ENCODE measurements around the gene BAHD1. TPM values are rescaled to one million over a fixed set of nuclear protein-coding genes. Genes with fewer than 3 reads are reported as not detected.

BAHD1 gene
- total RNA-seq, 4 donors from 2014 or later, result 9.0 to 35.5 (median 26.4) TPM

DNA sequence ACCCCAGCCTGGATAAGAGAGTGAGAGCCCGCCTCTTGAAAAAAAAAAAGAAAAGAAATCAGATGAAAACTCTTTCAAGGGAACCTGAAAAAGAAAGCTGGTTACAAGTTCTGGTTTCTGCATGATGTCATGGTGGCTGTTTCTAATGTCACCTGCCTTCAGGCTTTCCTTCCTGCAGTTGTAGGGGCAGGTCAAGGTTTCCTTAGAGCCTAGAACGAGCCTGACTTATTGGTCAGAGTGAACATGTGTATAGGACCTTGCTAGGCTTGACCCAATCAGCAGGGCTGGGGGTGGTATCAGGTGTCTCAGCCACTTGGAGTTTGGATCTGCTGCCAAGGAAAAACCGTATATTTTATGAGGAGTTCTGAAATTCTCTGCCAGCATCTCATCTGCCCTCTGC is 31.4 kb upstream of the BAHD1 start:
- H3K9me3 ChIP-seq, result no peaks in the 10 kb centered on the region
- no peak for DNase-seq
- in situ Hi-C loops (cut with MboI; ENCODE audit: low pct_ligation_motif_present in 1 of 4, low pct_unique_long_range_greater_than_20kb in 1 of 4, low sequenced_read_pairs in 3 of 4) (loop anchor here in 1 of 4 donors (25.0 kb wide), 1 partner anchor 97 kb away; the partner anchor contains the start of genes INAFM2 and PLCB2), intact Hi-C loops (cut with DNase I; ENCODE audit: low total_unique reads) (no loop called here)
- H3K27me3 ChIP-seq, result no peaks in the 10 kb centered on the region
- peaks cover 5 to 33% (median 23%) of the 10 kb centered on the region in 4 donors for H3K4me1 ChIP-seq
- no peak overlapping the region for H3K4me3 ChIP-seq
- no peak overlapping the region for H3K27ac ChIP-seq
- 72 to 90% methylated on average over 2 to 3 of the region's 3 CpGs for WGBS, 2 donors (ENCODE audit: low coverage in 1 of 2)
- peaks cover 0 to 12% (median 2%) of the 10 kb centered on the region in 4 donors for H3K36me3 ChIP-seq
- TF ChIP-seq POLR2A (IDR thresholded peaks at IDR 0.05) (no peak), EP300 (IDR thresholded peaks at IDR 0.05; ENCODE audit: low read depth) (no peak), POLR2AphosphoS5 (IDR thresholded peaks at IDR 0.05) (no peak)
- TF ChIP-seq, protein P1, sequence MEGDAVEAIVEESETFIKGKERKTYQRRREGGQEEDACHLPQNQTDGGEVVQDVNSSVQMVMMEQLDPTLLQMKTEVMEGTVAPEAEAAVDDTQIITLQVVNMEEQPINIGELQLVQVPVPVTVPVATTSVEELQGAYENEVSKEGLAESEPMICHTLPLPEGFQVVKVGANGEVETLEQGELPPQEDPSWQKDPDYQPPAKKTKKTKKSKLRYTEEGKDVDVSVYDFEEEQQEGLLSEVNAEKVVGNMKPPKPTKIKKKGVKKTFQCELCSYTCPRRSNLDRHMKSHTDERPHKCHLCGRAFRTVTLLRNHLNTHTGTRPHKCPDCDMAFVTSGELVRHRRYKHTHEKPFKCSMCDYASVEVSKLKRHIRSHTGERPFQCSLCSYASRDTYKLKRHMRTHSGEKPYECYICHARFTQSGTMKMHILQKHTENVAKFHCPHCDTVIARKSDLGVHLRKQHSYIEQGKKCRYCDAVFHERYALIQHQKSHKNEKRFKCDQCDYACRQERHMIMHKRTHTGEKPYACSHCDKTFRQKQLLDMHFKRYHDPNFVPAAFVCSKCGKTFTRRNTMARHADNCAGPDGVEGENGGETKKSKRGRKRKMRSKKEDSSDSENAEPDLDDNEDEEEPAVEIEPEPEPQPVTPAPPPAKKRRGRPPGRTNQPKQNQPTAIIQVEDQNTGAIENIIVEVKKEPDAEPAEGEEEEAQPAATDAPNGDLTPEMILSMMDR (IDR thresholded peaks at IDR 0.05), result no peak

DNA sequence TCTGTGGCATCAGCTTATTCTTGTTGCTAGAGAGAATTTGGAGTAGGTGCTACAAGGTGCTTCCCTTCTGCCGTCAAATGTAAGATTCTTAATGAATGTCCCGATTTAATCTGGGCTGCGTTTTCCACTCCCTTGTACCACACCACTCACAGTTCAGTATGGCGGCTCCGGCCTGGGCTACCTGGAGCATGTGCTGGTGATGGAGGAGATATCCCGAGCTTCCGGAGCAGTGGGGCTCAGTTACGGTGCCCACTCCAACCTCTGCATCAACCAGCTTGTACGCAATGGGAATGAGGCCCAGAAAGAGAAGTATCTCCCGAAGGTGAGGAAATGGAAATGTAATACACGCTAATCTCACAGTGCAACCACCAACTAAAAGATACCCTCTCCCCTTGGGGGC is 30.3 kb upstream of the BAHD1 start:
- H3K36me3 ChIP-seq, result peaks cover 0 to 23% (median 4%) of the 10 kb centered on the region in 4 donors
- intact Hi-C loops (cut with DNase I; ENCODE audit: low total_unique reads) (no loop called here), in situ Hi-C loops (cut with MboI; ENCODE audit: low pct_ligation_motif_present in 1 of 4, low pct_unique_long_range_greater_than_20kb in 1 of 4, low sequenced_read_pairs in 3 of 4) (loop anchor here in 1 of 4 donors (25.0 kb wide), 1 partner anchor 98 kb away; the partner anchor contains the start of genes INAFM2 and PLCB2)
- H3K4me1 ChIP-seq, result peaks cover 5 to 26% (median 16%) of the 10 kb centered on the region in 4 donors
- H3K27me3 ChIP-seq, result no peaks in the 10 kb centered on the region
- no peak overlapping the region for H3K27ac ChIP-seq
- no peak overlapping the region for H3K4me3 ChIP-seq
- no peaks in the 10 kb centered on the region for H3K9me3 ChIP-seq
- WGBS, 2 donors (ENCODE audit: low coverage in 1 of 2), result 95% methylated on average over 11 of the region's 11 CpGs; no CpG with 5 or more reads in 1 of the 2 donors
- TF ChIP-seq, protein P1 (IDR thresholded peaks at IDR 0.05), result no peak
- TF ChIP-seq POLR2AphosphoS5 (IDR thresholded peaks at IDR 0.05) (no peak), POLR2A (IDR thresholded peaks at IDR 0.05) (no peak), EP300 (IDR thresholded peaks at IDR 0.05; ENCODE audit: low read depth) (no peak)
- no peak for DNase-seq

DNA sequence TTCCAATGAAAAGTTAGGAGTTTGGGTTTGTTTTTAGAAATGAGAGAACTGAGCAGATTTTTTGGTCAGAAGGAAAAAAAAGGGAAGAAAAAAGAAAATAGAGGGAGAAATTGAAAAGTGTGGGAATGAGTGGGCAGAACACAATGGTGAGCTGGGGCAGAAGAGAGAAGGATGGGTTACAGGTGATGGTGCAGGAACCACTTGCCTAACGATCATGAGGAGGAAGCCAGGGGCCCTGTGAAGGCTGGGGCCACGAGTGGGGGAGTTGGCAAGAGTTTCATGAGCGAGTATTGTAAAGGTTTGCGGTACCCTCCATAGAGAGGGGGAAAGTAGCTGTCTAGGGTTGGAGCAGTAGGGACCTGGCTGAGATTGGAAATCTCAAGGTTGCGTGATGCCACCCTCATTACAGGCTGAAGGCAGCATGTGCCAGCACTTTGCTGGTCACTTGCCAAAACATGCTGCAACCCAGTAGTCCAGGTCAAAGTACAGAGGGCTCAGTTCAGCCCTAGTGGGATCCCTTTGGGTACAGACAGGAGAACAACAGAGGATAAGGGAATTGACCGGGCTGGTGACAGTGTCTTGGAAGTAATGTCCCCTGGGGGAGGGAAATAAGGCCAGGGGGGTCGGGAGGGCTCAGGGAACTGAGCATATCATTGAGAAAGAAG is 28.5 kb upstream of the BAHD1 start:
- H3K4me3 ChIP-seq, result no peak overlapping the region
- TF ChIP-seq EP300 (IDR thresholded peaks at IDR 0.05; ENCODE audit: low read depth) (no peak), POLR2AphosphoS5 (IDR thresholded peaks at IDR 0.05) (peak in 2 of 3 donors; percentile 36 to 58), POLR2A (IDR thresholded peaks at IDR 0.05) (no peak)
- TF ChIP-seq, protein P1 (IDR thresholded peaks at IDR 0.05), result no peak
- H3K27ac ChIP-seq, result peak overlapping the region in 1 of 4 donors; percentile 20
- peaks cover 0 to 13% (median 8%) of the 10 kb centered on the region in 4 donors for H3K4me1 ChIP-seq
- in situ Hi-C loops (cut with MboI; ENCODE audit: low pct_ligation_motif_present in 1 of 4, low pct_unique_long_range_greater_than_20kb in 1 of 4, low sequenced_read_pairs in 3 of 4) (loop anchor here in 1 of 4 donors (25.0 kb wide), 1 partner anchor 100 kb away; the partner anchor contains the start of genes INAFM2 and PLCB2), intact Hi-C loops (cut with DNase I; ENCODE audit: low total_unique reads) (no loop called here)
- no peaks in the 10 kb centered on the region for H3K9me3 ChIP-seq
- DNase-seq, result peak; percentile 83
- H3K27me3 ChIP-seq, result no peaks in the 10 kb centered on the region
- WGBS, 2 donors (ENCODE audit: low coverage in 1 of 2), result 52 to 63% methylated on average over 7 of the region's 7 CpGs
- H3K36me3 ChIP-seq, result peaks cover 0 to 26% (median 4%) of the 10 kb centered on the region in 4 donors

DNA sequence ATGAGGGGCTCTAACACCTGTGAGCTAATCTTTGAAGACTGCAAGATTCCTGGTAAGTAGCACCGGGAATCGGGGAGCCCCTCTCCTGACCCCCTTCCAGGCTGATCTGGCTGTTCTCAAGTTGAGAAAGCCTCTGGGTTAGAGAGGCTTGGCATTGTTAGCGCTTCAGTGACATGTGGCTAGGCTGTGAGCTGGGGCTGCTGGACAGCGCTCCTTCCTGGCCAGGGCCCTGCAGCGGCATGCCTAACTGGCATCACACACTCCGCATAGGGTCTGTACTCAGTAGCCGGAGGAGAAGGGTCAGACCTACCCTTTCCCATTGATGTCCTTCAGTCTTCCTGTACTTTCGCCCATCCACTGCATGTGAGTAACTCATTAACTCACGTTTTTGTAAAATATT is 27.7 kb upstream of the BAHD1 start:
- Histone ChIP-seq H3K4me3 (no peak overlapping the region), H3K36me3 (peaks cover 0 to 24% (median 4%) of the 10 kb centered on the region in 4 donors), H3K27ac (no peak overlapping the region), H3K27me3 (no peaks in the 10 kb centered on the region), H3K9me3 (no peaks in the 10 kb centered on the region), H3K4me1 (peaks cover 0 to 8% (median 6%) of the 10 kb centered on the region in 4 donors)
- TF ChIP-seq, protein P1 (IDR thresholded peaks at IDR 0.05), result no peak
- no peak for TF ChIP-seq POLR2AphosphoS5 (IDR thresholded peaks at IDR 0.05)
- no peak for TF ChIP-seq EP300 (IDR thresholded peaks at IDR 0.05; ENCODE audit: low read depth)
- in situ Hi-C loops (cut with MboI; ENCODE audit: low pct_ligation_motif_present in 1 of 4, low pct_unique_long_range_greater_than_20kb in 1 of 4, low sequenced_read_pairs in 3 of 4) (loop anchor here in 1 of 4 donors (25.0 kb wide), 1 partner anchor 101 kb away; the partner anchor contains the start of genes INAFM2 and PLCB2), intact Hi-C loops (cut with DNase I; ENCODE audit: low total_unique reads) (no loop called here)
- 86 to 94% methylated on average over 5 to 9 of the region's 9 CpGs for WGBS, 2 donors (ENCODE audit: low coverage in 1 of 2)
- no peak for DNase-seq

Data from transverse colon (tissue), 4 donors.